ENCODE results near the gene ARX.

ARX gene

GRCh38 chrX:25004040-25004439 is 11.7 kb downstream of the ARX start:
- Histone ChIP-seq H3K27me3 (ENCODE audit: control insufficient read depth in 3 of 3, insufficient read depth in 3 of 3, low read depth in 1 of 3, low read length in 3 of 3) (peaks cover 17 to 68% (median 50%) of the 10 kb centered on the region in 3 experiments), H2BK12ac (ENCODE audit: low read length) (no peak overlapping the region), H3K4me3 (ENCODE audit: low read length in 2 of 2) (no peak overlapping the region), H3K9ac (ENCODE audit: low read depth, low read length, poor library complexity) (no peak overlapping the region), H3K14ac (ENCODE audit: low read length) (no peak overlapping the region), H2BK15ac (ENCODE audit: low read length) (no peak overlapping the region), H2BK5ac (ENCODE audit: low read length) (no peak overlapping the region), H3K36me3 (replicated peaks in 1 of 2; ENCODE audit: control insufficient read depth in 2 of 2, insufficient read depth in 2 of 2, low read length in 2 of 2) (peaks cover 0 to 3% of the 10 kb centered on the region in 2 donors), H2AFZ (ENCODE audit: low read length) (peak overlapping the region; percentile 68), H3K23ac (ENCODE audit: low read depth, low read length, poor library complexity) (no peak overlapping the region), H3K4ac (ENCODE audit: low read length) (no peak overlapping the region), H2AK5ac (ENCODE audit: low read depth, low read length) (no peak overlapping the region), H2BK120ac (ENCODE audit: low read depth, low read length) (no peak overlapping the region), H3K9me3 (replicated peaks in 1 of 2; ENCODE audit: control insufficient read depth in 2 of 2, insufficient read depth in 1 of 2, low read depth in 1 of 2, low read length in 2 of 2) (no peaks in the 10 kb centered on the region), H3K4me1 (ENCODE audit: control insufficient read depth in 2 of 2, insufficient read depth in 1 of 2, low read depth in 1 of 2, low read length in 2 of 2) (peaks cover 0 to 5% of the 10 kb centered on the region in 2 donors), H4K8ac (ENCODE audit: low read depth, low read length) (no peak overlapping the region), H3K4me2 (ENCODE audit: insufficient read depth, low read length, poor library complexity, severe bottlenecking) (no peak overlapping the region), H4K91ac (ENCODE audit: low read depth, low read length, poor library complexity) (no peak overlapping the region), H3K27ac (replicated peaks; ENCODE audit: low read length) (no peak overlapping the region), H3K18ac (ENCODE audit: low read length) (no peak overlapping the region), H3K79me1 (ENCODE audit: low read depth, low read length) (no peaks in the 10 kb centered on the region)
- DNase-seq (ENCODE audit: low spot score), result no peak
- WGBS, 2 donors (ENCODE audit: extremely low coverage in 2 of 2, insufficient read length in 2 of 2, insufficient replicate concordance in 1 of 2), result no CpG with 5 or more reads among the region's 10 CpGs

GRCh38 chrX:25003066-25003849 is 12.5 kb downstream of the ARX start:
- Histone ChIP-seq H3K27me3 (ENCODE audit: control insufficient read depth in 3 of 3, insufficient read depth in 3 of 3, low read depth in 1 of 3, low read length in 3 of 3) (peaks cover 15 to 60% (median 42%) of the 10 kb centered on the region in 3 experiments), H3K79me1 (ENCODE audit: low read depth, low read length) (no peaks in the 10 kb centered on the region), H2AFZ (ENCODE audit: low read length) (no peak overlapping the region), H3K36me3 (replicated peaks in 1 of 2; ENCODE audit: control insufficient read depth in 2 of 2, insufficient read depth in 2 of 2, low read length in 2 of 2) (peaks cover 0 to 3% of the 10 kb centered on the region in 2 donors), H3K4me1 (ENCODE audit: control insufficient read depth in 2 of 2, insufficient read depth in 1 of 2, low read depth in 1 of 2, low read length in 2 of 2) (peaks cover 0 to 8% of the 10 kb centered on the region in 2 donors), H3K18ac (ENCODE audit: low read length) (peak overlapping the region; percentile 48), H2BK5ac (ENCODE audit: low read length) (no peak overlapping the region), H3K4ac (ENCODE audit: low read length) (no peak overlapping the region), H3K4me3 (ENCODE audit: low read length in 2 of 2) (peak overlapping the region in 1 of 2 donors; percentile 72), H4K8ac (ENCODE audit: low read depth, low read length) (no peak overlapping the region), H3K9me3 (replicated peaks in 1 of 2; ENCODE audit: control insufficient read depth in 2 of 2, insufficient read depth in 1 of 2, low read depth in 1 of 2, low read length in 2 of 2) (no peaks in the 10 kb centered on the region), H2BK12ac (ENCODE audit: low read length) (no peak overlapping the region), H3K9ac (ENCODE audit: low read depth, low read length, poor library complexity) (no peak overlapping the region), H2BK15ac (ENCODE audit: low read length) (no peak overlapping the region), H4K91ac (ENCODE audit: low read depth, low read length, poor library complexity) (no peak overlapping the region), H2BK120ac (ENCODE audit: low read depth, low read length) (no peak overlapping the region), H3K27ac (replicated peaks; ENCODE audit: low read length) (no peak overlapping the region), H3K14ac (ENCODE audit: low read length) (no peak overlapping the region), H3K4me2 (ENCODE audit: insufficient read depth, low read length, poor library complexity, severe bottlenecking) (peak overlapping the region; percentile 49), H3K23ac (ENCODE audit: low read depth, low read length, poor library complexity) (no peak overlapping the region), H2AK5ac (ENCODE audit: low read depth, low read length) (no peak overlapping the region)
- no CpG with 5 or more reads among the region's 40 CpGs for WGBS, 2 donors (ENCODE audit: extremely low coverage in 2 of 2, insufficient read length in 2 of 2, insufficient replicate concordance in 1 of 2)
- DNase-seq (ENCODE audit: low spot score), result no peak

- no peak overlapping the region for H2BK15ac ChIP-seq (ENCODE audit: low read length)
- no peak overlapping the region for H2AK5ac ChIP-seq (ENCODE audit: low read depth, low read length)
- peaks cover 0 to 8% of the 10 kb centered on the region in 2 donors for H3K4me1 ChIP-seq (ENCODE audit: control insufficient read depth in 2 of 2, insufficient read depth in 1 of 2, low read depth in 1 of 2, low read length in 2 of 2)
- no peak overlapping the region for H3K18ac ChIP-seq (ENCODE audit: low read length)
- H3K4ac ChIP-seq (ENCODE audit: low read length), result no peak overlapping the region
- no peaks in the 10 kb centered on the region for H3K79me1 ChIP-seq (ENCODE audit: low read depth, low read length)
- H2AFZ ChIP-seq (ENCODE audit: low read length), result no peak overlapping the region
- no peak overlapping the region for H2BK12ac ChIP-seq (ENCODE audit: low read length)
- no peak overlapping the region for H4K8ac ChIP-seq (ENCODE audit: low read depth, low read length)
- H3K9ac ChIP-seq (ENCODE audit: low read depth, low read length, poor library complexity), result no peak overlapping the region
- peaks cover 15 to 54% (median 36%) of the 10 kb centered on the region in 3 experiments for H3K27me3 ChIP-seq (ENCODE audit: control insufficient read depth in 3 of 3, insufficient read depth in 3 of 3, low read depth in 1 of 3, low read length in 3 of 3)
- no peak overlapping the region for H3K27ac ChIP-seq (replicated peaks; ENCODE audit: low read length)
- no CpG with 5 or more reads among the region's 33 CpGs for WGBS, 2 donors (ENCODE audit: extremely low coverage in 2 of 2, insufficient read length in 2 of 2, insufficient replicate concordance in 1 of 2)
- H4K91ac ChIP-seq (ENCODE audit: low read depth, low read length, poor library complexity), result no peak overlapping the region
- peaks cover 0 to 3% of the 10 kb centered on the region in 2 donors for H3K36me3 ChIP-seq (replicated peaks in 1 of 2; ENCODE audit: control insufficient read depth in 2 of 2, insufficient read depth in 2 of 2, low read length in 2 of 2)
- H2BK120ac ChIP-seq (ENCODE audit: low read depth, low read length), result no peak overlapping the region
- no peak for DNase-seq (ENCODE audit: low spot score)
- peak overlapping the region in 1 of 2 donors; percentile 62 for H3K4me3 ChIP-seq (ENCODE audit: low read length in 2 of 2)
- no peak overlapping the region for H3K23ac ChIP-seq (ENCODE audit: low read depth, low read length, poor library complexity)
- peak overlapping the region; percentile 49 for H3K4me2 ChIP-seq (ENCODE audit: insufficient read depth, low read length, poor library complexity, severe bottlenecking)
- H3K14ac ChIP-seq (ENCODE audit: low read length), result no peak overlapping the region
- no peak overlapping the region for H2BK5ac ChIP-seq (ENCODE audit: low read length)
- no peaks in the 10 kb centered on the region for H3K9me3 ChIP-seq (replicated peaks in 1 of 2; ENCODE audit: control insufficient read depth in 2 of 2, insufficient read depth in 1 of 2, low read depth in 1 of 2, low read length in 2 of 2)
Measured at GRCh38 chrX:25002661-25003020, 13.1 kb downstream of the ARX start.

- no peak overlapping the region for H2BK15ac ChIP-seq (ENCODE audit: low read length)
- H3K27me3 ChIP-seq (ENCODE audit: control insufficient read depth in 3 of 3, insufficient read depth in 3 of 3, low read depth in 1 of 3, low read length in 3 of 3), result peaks cover 13 to 49% (median 30%) of the 10 kb centered on the region in 3 experiments
- no peaks in the 10 kb centered on the region for H3K9me3 ChIP-seq (replicated peaks in 1 of 2; ENCODE audit: control insufficient read depth in 2 of 2, insufficient read depth in 1 of 2, low read depth in 1 of 2, low read length in 2 of 2)
- H3K4me1 ChIP-seq (ENCODE audit: control insufficient read depth in 2 of 2, insufficient read depth in 1 of 2, low read depth in 1 of 2, low read length in 2 of 2), result peaks cover 0 to 8% of the 10 kb centered on the region in 2 donors
- no peak overlapping the region for H2AFZ ChIP-seq (ENCODE audit: low read length)
- peak overlapping the region; percentile 22 for H2BK12ac ChIP-seq (ENCODE audit: low read length)
- no peak overlapping the region for H2BK120ac ChIP-seq (ENCODE audit: low read depth, low read length)
- H3K36me3 ChIP-seq (replicated peaks in 1 of 2; ENCODE audit: control insufficient read depth in 2 of 2, insufficient read depth in 2 of 2, low read length in 2 of 2), result peaks cover 0 to 3% of the 10 kb centered on the region in 2 donors
- H4K8ac ChIP-seq (ENCODE audit: low read depth, low read length), result no peak overlapping the region
- H3K9ac ChIP-seq (ENCODE audit: low read depth, low read length, poor library complexity), result no peak overlapping the region
- H3K4ac ChIP-seq (ENCODE audit: low read length), result no peak overlapping the region
- H3K23ac ChIP-seq (ENCODE audit: low read depth, low read length, poor library complexity), result no peak overlapping the region
- no peak overlapping the region for H2BK5ac ChIP-seq (ENCODE audit: low read length)
- H3K79me1 ChIP-seq (ENCODE audit: low read depth, low read length), result no peaks in the 10 kb centered on the region
- H4K91ac ChIP-seq (ENCODE audit: low read depth, low read length, poor library complexity), result no peak overlapping the region
- H3K4me3 ChIP-seq (ENCODE audit: low read length in 2 of 2), result peak overlapping the region in 1 of 2 donors; percentile 60
- H3K4me2 ChIP-seq (ENCODE audit: insufficient read depth, low read length, poor library complexity, severe bottlenecking), result peak overlapping the region; percentile 49
- WGBS, 2 donors (ENCODE audit: extremely low coverage in 2 of 2, insufficient read length in 2 of 2, insufficient replicate concordance in 1 of 2), result no CpG with 5 or more reads among the region's 65 CpGs
- no peak overlapping the region for H2AK5ac ChIP-seq (ENCODE audit: low read depth, low read length)
- no peak for DNase-seq (ENCODE audit: low spot score)
- H3K27ac ChIP-seq (replicated peaks; ENCODE audit: low read length), result no peak overlapping the region
- no peak overlapping the region for H3K18ac ChIP-seq (ENCODE audit: low read length)
- no peak overlapping the region for H3K14ac ChIP-seq (ENCODE audit: low read length)
Measured at GRCh38 chrX:25001808-25002660, 13.7 kb downstream of the ARX start.

Measured in neuronal stem cell (in vitro differentiated cells).